ENCODE measurements around the gene TPSB2.
"Not testable (repeated sequence)": the region's sequence is repeated elsewhere in the genome, so short reads cannot be mapped to it uniquely, and the experiment has no call there.

The TPSB2 gene

GRCh38 chr16:1206326-1206725 lies 23.7 kb downstream of the TPSB2 start:
- DNase-seq (ENCODE audit: low read depth), result no peak
- H3K4me3 ChIP-seq (ENCODE audit: low read depth, low read length), result no peak overlapping the region
- TF ChIP-seq CTCF (conservative IDR thresholded peaks at IDR 0.05; ENCODE audit: low read depth, low read length), result no peak

DNA sequence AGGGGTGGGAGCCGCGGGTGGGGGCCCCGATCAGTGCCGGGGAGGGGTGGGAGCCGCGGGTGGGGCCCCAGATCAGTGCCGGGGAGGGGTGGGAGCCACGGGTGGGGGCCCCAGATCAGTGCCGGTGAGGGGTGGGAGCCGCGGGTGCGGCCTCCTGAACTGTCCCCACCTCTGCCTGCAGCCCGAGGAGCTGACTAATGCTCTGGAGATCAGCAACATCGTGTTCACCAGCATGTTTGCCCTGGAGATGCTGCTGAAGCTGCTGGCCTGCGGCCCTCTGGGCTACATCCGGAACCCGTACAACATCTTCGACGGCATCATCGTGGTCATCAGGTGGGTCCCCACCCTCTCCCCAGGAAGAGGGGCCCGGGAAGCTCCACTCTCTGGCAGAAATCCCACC lies 25.1 kb downstream of the TPSB2 start:
- TF ChIP-seq CTCF (conservative IDR thresholded peaks at IDR 0.05; ENCODE audit: low read depth, low read length), result no peak

GRCh38 chr16:1202274-1202673 lies 27.7 kb downstream of the TPSB2 start:
- no peak for TF ChIP-seq CTCF (conservative IDR thresholded peaks at IDR 0.05; ENCODE audit: low read depth, low read length)
- DNase-seq (ENCODE audit: low read depth), result no peak
- no peak overlapping the region for H3K4me3 ChIP-seq (ENCODE audit: low read depth, low read length)

More for the DNA sequence above, 25.1 kb downstream of the TPSB2 start:
- no peak for DNase-seq (ENCODE audit: low read depth)
- H3K4me3 ChIP-seq (ENCODE audit: low read depth, low read length), result no peak overlapping the region

- H3K4me3 ChIP-seq (ENCODE audit: low read depth, low read length), result no peak overlapping the region
- TF ChIP-seq CTCF (conservative IDR thresholded peaks at IDR 0.05; ENCODE audit: low read depth, low read length), result no peak
- DNase-seq (ENCODE audit: low read depth), result no peak
Observed at GRCh38 chr16:1201444-1201843, 28.5 kb downstream of the TPSB2 start.

GRCh38 chr16:1200014-1200627 lies 29.9 kb downstream of the TPSB2 start:
- no peak for TF ChIP-seq CTCF (conservative IDR thresholded peaks at IDR 0.05; ENCODE audit: low read depth, low read length)
- DNase-seq (ENCODE audit: low read depth), result no peak
- no peak overlapping the region for H3K4me3 ChIP-seq (ENCODE audit: low read depth, low read length)

GRCh38 chr16:1199347-1200013 lies 30.5 kb downstream of the TPSB2 start:
- H3K4me3 ChIP-seq (ENCODE audit: low read depth, low read length), result no peak overlapping the region
- no peak for DNase-seq (ENCODE audit: low read depth)
- TF ChIP-seq CTCF (conservative IDR thresholded peaks at IDR 0.05; ENCODE audit: low read depth, low read length), result no peak

GRCh38 chr16:1198671-1199346 lies 31.2 kb downstream of the TPSB2 start:
- not testable (repeated sequence) for H3K4me3 ChIP-seq (ENCODE audit: low read depth, low read length); DNase-seq (ENCODE audit: low read depth)

All from choroid plexus epithelial cell (primary cell).